ENCODE results near the gene CYGB.

The CYGB gene

DNA sequence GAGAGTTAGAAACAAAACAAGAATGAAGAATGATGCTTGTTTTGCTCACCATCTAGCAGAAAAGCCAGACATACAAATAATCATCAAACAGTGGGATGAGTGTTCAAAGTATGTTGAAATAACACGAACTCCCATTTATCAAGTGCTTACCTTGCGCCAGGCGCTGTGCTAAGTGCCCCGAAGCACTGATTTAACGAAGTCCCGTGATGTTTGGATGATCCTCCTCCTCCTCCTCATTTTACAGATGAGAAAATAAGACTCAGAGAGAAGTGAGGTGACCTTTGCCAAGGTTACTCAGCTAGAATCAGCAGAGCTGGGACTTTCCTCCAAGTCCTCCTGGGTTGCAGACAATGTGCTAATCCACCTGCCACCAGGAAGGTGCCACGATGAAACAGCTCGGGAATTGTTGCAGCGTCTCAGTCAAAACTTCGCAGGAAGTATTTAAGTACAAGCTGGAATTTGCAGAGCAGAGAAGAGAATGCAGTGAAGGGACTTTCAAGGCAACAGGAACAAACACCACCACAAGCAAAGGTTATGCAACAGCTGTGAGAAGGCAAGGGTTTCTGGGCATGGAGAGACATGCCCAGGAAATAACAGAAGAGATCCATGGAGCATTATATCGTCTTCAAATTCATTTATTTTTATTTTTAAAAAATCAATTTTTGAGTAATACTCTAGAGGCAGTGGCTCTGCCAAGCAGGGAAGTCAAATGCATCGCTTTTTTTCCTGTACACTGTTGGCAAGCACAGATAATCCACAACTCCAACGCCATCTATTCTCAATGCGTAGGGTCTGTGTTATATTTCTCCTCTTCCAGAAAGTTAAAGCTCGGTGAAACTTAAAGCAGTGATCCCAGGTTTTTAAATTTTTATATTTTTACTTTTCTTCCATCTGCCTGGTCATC, 13.5 kb upstream of the CYGB start:
- no peak for DNase-seq (ENCODE audit: low read depth in 2 of 2)

DNA sequence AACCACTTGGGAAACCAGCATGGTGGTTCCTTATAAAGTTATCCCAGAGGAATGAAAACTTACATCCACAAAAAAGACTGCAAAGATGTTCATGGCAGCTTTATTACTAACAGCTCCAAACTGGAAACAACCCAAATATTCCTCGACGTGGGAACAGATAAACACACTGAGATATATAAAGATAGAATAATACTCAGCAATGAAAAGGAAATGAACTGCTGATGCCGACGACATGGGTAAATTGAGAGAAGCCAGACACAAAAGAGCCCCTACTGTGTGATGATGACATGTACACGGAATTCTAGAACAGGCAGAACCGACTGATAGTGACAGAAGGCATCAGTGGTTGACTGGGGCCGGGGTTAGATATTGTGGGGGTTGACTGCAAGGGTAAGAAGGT, 12.0 kb upstream of the CYGB start:
- no peak for DNase-seq (ENCODE audit: low read depth in 2 of 2)

DNA sequence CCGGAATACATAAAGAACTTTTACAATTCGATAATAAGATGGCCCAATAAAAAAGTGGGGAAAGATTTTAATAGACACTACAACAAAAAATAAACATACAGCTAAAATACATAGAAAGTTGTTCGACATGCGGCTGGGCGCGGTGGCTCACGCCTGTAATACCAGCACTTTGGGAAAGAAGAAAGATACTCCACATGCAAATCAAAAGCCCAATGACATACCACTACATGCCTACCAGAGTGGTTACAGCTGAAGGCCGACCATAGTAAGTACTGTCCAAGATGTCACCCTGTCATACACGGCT, 11.7 kb upstream of the CYGB start:
- DNase-seq (ENCODE audit: low read depth in 2 of 2): no peak

GRCh38 chr17:76548378-76549214, 11.1 kb upstream of the CYGB start:
- DNase-seq (ENCODE audit: low read depth in 2 of 2): no peak

GRCh38 chr17:76547642-76548202, 10.2 kb upstream of the CYGB start:
- DNase-seq (ENCODE audit: low read depth in 2 of 2): no peak

GRCh38 chr17:76547183-76547641, 9.7 kb upstream of the CYGB start:
- DNase-seq (ENCODE audit: low read depth in 2 of 2): peak in 1 of 2 donors; percentile 36

- no peak for DNase-seq (ENCODE audit: low read depth in 2 of 2)
Observed at GRCh38 chr17:76546556-76547182, 9.2 kb upstream of the CYGB start.

GRCh38 chr17:76545918-76546555, 8.5 kb upstream of the CYGB start:
- no peak for DNase-seq (ENCODE audit: low read depth in 2 of 2)

DNA sequence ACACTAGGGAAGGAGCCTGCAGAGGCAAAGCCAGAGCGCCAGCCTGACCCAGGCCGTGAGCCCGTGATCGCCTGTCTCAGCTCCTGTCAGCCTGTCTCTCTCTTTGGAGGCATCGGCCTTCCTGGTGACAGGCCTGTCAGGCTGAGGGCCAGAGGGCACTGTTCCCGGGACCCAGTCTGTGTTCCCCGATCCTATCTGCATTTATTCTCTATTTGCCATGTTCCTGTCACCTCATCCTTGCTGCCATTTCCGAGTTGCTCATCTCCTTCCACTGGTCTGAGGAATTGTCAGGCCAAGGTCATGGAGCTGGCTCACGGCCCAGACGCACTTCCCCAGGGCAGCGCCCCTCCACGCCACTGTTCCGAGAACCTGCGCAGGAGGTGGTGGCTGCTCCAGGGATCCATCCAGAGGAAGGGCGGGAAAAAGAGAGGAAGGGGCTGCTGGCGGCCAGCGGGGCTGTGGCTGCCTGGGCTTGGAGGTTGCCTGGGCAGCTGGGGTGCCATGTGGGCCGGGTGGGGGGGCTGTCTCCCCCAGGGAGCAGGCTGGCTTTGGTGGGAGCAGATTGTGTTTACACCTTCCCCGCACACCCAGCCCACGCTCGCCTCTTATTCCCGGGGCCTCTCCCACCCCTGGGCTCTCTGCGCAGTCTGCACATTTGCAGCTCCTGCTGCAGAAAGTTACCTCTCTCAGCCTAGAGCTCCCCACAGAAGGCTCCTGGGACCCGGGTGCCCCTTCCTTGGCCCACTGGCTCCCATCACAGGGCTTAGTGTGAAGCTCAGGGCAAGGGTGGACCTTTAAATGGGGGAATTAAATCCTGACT, 7.2 kb upstream of the CYGB start:
- no peak for DNase-seq (ENCODE audit: low read depth in 2 of 2)

- no peak for DNase-seq (ENCODE audit: low read depth in 2 of 2)
Observed at GRCh38 chr17:76543826-76544545, 6.5 kb upstream of the CYGB start.

DNA sequence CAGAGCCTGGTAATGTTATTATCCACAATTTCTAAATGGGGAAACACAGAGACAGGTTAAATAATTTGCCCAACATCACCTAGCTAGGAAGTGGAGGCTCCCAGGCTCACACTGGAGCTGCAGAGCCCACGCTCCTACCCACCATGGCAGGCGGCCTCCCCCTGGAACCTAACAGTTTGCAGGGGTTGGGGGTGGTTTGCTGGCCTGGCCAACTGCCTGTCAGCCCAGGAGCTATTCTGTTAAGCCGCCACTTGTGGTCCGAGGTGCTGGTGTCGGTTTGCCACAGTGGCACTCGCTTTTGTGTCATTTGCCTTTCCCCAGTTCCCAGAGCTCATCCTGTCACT, 5.9 kb upstream of the CYGB start:
- DNase-seq (ENCODE audit: low read depth in 2 of 2): no peak

DNA sequence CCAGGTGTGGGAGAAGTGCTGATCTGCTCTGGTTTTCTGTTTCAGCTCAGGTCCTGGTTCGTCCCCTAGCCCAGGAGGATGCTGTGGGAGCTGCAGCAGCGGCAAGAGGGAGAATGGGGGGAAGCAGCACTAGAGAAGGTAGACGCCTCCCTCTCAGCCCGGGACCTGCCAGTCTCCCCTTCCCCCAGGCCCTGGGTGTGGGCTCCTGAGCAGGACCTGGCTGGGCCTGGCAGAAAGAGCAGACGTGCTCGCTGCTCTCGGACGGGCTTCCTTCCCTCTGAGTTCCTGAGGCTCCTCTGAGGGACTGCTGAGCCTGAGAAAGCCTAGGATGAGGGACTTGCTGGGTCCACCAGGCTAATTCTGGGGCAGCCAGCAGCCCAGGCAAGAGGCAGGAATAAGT, 5.5 kb upstream of the CYGB start:
- DNase-seq (ENCODE audit: low read depth in 2 of 2): no peak

DNA sequence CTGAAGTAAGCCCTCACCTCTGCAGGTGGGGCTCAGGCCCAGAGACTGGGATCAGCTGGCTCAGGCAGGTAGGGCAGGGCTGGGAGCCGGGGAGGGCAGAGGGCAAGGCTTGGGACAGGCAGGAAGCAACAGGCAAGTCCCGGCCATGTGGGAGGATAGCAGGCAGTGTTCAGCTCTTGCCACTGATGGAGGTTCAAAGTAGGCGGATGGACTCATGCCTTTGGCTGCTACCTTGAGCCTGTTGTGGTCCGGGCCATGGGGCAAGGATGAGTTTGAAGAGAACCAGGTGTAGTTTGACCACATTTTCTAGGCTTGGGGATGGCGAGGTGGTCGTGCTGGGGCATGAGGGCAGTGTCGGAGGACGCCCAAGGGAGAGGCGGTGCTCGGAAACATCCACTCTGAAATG, 5.1 kb upstream of the CYGB start:
- DNase-seq (ENCODE audit: low read depth in 2 of 2): no peak

- DNase-seq (ENCODE audit: low read depth in 2 of 2): no peak
Observed at GRCh38 chr17:76541739-76542454, 4.4 kb upstream of the CYGB start.

GRCh38 chr17:76540381-76541300, 3.1 kb upstream of the CYGB start:
- no peak for DNase-seq (ENCODE audit: low read depth in 2 of 2)

- no peak for DNase-seq (ENCODE audit: low read depth in 2 of 2)
Observed at GRCh38 chr17:76539631-76540271, 2.2 kb upstream of the CYGB start, which contains the start of gene PRCD. PRCD (plus strand) TSS chr17:76540044; CDS start chr17:76540142, 98 bp downstream.

GRCh38 chr17:76538941-76539570, 1.5 kb upstream of the CYGB start:
- DNase-seq (ENCODE audit: low read depth in 2 of 2): no peak
